ENCODE results near the gene PTPRD. TPM values are rescaled to one million over a fixed set of nuclear protein-coding genes. Genes with fewer than 3 reads are reported as not detected.

PTPRD gene
- total RNA-seq, 2 experiments from 2014 or later: not detected

DNA sequence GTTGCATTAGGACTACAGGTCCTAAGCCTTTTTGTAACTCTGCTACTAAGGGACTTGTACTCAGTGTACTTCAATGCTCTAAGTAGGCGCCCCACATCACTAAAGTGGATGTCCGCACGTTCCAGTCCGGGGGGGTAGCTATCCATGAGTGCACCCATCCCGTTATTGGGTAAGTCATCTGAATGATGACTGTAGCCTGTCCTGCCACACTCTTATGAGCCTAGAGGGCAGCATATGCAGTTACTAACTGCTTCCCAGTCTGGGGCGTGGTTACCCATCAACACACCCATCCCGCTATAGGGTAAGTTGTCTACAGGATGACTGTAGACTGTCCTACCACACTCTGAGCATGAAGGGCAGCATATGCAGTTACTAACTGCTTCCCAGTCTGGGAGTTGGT is 1053.9 kb downstream of the PTPRD start:
- Mint-ChIP-seq H3K9me3 (ENCODE audit: insufficient read depth) (no peaks in the 10 kb centered on the region), H3K4me1 (ENCODE audit: low read depth) (no peaks in the 10 kb centered on the region), H3K36me3 (ENCODE audit: low read depth) (no peaks in the 10 kb centered on the region), H3K4me3 (no peak overlapping the region), H3K27me3 (ENCODE audit: low read depth) (no peaks in the 10 kb centered on the region), H3K27ac (no peak overlapping the region)
- ChIA-PET CTCF (no interaction called here), POLR2A (no interaction called here)
- no peak for ATAC-seq
- no peak for DNase-seq

- Mint-ChIP-seq H3K36me3 (ENCODE audit: low read depth) (no peaks in the 10 kb centered on the region), H3K27me3 (ENCODE audit: low read depth) (no peaks in the 10 kb centered on the region), H3K9me3 (ENCODE audit: insufficient read depth) (no peaks in the 10 kb centered on the region), H3K4me1 (ENCODE audit: low read depth) (no peaks in the 10 kb centered on the region), H3K27ac (no peak overlapping the region), H3K4me3 (no peak overlapping the region)
- ATAC-seq (no peak), DNase-seq (no peak)
- ChIA-PET CTCF (no interaction called here), POLR2A (no interaction called here)
Measured at GRCh38 chr9:9557804-9558334, 1054.9 kb downstream of the PTPRD start.

DNA sequence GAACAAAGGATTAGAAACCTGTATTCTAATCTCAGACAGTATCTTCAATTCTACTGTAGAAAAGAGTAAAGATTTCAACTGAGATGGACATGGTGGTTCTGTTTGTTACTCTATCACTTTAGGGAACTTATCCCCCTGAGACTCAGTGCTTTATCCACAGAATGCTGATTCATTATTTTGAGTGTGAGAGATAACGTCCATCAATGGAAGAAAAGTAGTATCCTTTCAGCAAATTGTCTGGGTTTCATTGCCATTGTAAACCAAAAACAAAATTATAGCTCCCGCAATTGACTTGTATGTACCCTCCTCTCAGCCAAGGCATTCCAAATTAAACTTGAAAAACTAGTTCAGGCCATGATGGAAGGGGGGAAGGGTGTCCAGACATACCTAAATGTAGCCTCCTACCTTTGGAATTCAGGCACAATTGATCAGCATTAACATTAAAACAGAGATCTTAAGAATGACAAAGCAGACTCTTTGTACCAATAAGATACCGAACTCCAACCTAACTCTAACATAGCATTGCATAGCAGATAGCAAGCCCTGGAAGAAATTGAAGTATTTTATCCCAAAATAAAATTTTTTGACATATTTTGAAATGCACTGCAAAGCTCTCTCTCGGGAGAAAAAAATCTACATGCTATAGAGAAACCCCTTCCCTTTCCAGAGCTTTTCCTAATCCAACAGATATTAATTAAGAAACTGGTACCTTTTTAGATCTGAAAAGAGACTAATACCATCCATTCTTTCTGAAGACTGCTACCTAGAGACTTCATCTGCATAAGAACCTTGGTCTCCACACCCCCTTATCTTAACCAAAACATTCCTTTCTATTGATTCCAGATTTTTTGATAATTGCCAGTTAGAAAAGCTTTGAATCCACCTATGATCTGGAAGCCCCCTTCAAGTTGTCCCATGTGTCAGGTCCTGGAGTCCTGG is 1055.7 kb downstream of the PTPRD start:
- H3K4me1 Mint-ChIP-seq (ENCODE audit: low read depth): no peaks in the 10 kb centered on the region

DNA sequence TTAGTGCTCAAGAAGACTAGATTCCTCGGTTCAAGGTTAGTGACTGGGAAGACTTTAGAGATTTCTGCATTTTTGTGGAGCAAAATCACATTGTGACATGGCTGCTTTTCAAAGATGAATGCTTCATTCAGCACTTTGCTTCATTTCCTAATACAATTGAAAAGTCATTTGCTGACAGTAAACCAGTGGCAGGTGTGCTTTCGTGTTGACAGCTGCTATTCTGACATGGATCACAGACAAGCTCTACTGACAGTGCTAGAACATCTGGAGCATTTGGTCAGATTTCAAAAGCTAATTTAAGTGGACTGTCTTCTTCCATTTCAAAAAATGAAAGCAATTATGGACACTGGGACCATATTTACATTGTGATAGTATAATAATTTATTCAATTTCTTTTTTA is 1060.1 kb downstream of the PTPRD start:
- ChIA-PET POLR2A (no interaction called here), CTCF (no interaction called here)
- H3K9me3 Mint-ChIP-seq (ENCODE audit: insufficient read depth): no peaks in the 10 kb centered on the region
- no peak overlapping the region for H3K4me3 Mint-ChIP-seq
- H3K4me1 Mint-ChIP-seq (ENCODE audit: low read depth): no peaks in the 10 kb centered on the region
- no peaks in the 10 kb centered on the region for H3K27me3 Mint-ChIP-seq (ENCODE audit: low read depth)
- no peak overlapping the region for H3K27ac Mint-ChIP-seq
- DNase-seq: no peak
- H3K36me3 Mint-ChIP-seq (ENCODE audit: low read depth): no peaks in the 10 kb centered on the region
- ATAC-seq: no peak

More for the DNA sequence above, 1055.7 kb downstream of the PTPRD start:
- DNase-seq (no peak), ATAC-seq (no peak)
- ChIA-PET CTCF (no interaction called here), POLR2A (no interaction called here)
- H3K9me3 Mint-ChIP-seq (ENCODE audit: insufficient read depth): no peaks in the 10 kb centered on the region
- H3K27me3 Mint-ChIP-seq (ENCODE audit: low read depth): no peaks in the 10 kb centered on the region
- H3K4me3 Mint-ChIP-seq: no peak overlapping the region
- no peaks in the 10 kb centered on the region for H3K36me3 Mint-ChIP-seq (ENCODE audit: low read depth)
- no peak overlapping the region for H3K27ac Mint-ChIP-seq

GRCh38 chr9:9538766-9539165 is 1074.0 kb downstream of the PTPRD start:
- CTCF ChIA-PET: no interaction called here
- H3K27me3 Mint-ChIP-seq (ENCODE audit: low read depth): no peaks in the 10 kb centered on the region
- no peak overlapping the region for H3K4me3 Mint-ChIP-seq

GRCh38 chr9:9538356-9538755 is 1074.4 kb downstream of the PTPRD start:
- Mint-ChIP-seq H3K4me1 (ENCODE audit: low read depth) (no peaks in the 10 kb centered on the region), H3K4me3 (no peak overlapping the region), H3K27ac (no peak overlapping the region), H3K27me3 (ENCODE audit: low read depth) (no peaks in the 10 kb centered on the region), H3K9me3 (ENCODE audit: insufficient read depth) (peaks cover 9% of the 10 kb centered on the region), H3K36me3 (ENCODE audit: low read depth) (no peaks in the 10 kb centered on the region)
- ChIA-PET CTCF (no interaction called here), POLR2A (no interaction called here)
- ATAC-seq (no peak), DNase-seq (no peak)

More at GRCh38 chr9:9538766-9539165, 1074.0 kb downstream of the PTPRD start:
- no peak for ATAC-seq
- Mint-ChIP-seq H3K36me3 (ENCODE audit: low read depth) (no peaks in the 10 kb centered on the region), H3K4me1 (ENCODE audit: low read depth) (no peaks in the 10 kb centered on the region), H3K9me3 (ENCODE audit: insufficient read depth) (peaks cover 9% of the 10 kb centered on the region), H3K27ac (no peak overlapping the region)
- no peak for DNase-seq
- POLR2A ChIA-PET: no interaction called here

- H3K27ac Mint-ChIP-seq: no peak overlapping the region
- H3K4me3 Mint-ChIP-seq: no peak overlapping the region
- peaks cover 4% of the 10 kb centered on the region for H3K9me3 Mint-ChIP-seq (ENCODE audit: insufficient read depth)
- ChIA-PET CTCF (no interaction called here), POLR2A (no interaction called here)
- H3K27me3 Mint-ChIP-seq (ENCODE audit: low read depth): no peaks in the 10 kb centered on the region
- H3K4me1 Mint-ChIP-seq (ENCODE audit: low read depth): no peaks in the 10 kb centered on the region
- DNase-seq (no peak), ATAC-seq (no peak)
- H3K36me3 Mint-ChIP-seq (ENCODE audit: low read depth): no peaks in the 10 kb centered on the region
Measured at GRCh38 chr9:9536523-9536922, 1076.3 kb downstream of the PTPRD start.

DNA sequence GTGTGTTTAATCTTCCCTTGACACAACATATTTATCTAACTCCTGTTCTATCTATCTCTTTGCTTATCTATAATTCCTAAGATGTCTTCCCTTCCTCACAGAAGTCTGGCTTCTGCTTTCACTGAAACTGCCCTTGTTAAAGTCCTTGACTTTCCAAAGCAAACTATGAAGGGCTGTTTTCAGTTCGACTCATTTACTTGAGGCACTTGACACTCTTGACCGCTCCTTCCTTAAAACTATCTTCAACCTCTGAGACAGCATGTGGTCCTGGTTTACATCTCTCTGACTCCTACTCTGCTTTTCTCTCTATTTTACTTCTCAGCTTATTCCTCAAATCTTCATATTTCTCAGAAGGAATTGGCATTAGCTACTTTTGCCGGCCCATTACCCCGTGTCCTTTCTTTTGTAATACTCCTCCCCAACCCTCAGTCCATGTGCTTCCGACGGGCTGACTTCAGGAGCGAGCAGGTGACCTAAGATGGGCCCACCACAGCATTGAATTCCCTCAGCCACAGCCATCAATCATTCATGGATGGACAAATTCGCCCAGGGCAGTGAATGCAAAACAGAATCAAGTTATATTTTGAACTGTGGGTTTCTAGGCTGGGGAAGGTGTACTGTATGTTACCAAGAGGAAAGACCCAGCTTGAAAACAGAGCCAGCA is 1089.2 kb downstream of the PTPRD start:
- H3K36me3 Mint-ChIP-seq (ENCODE audit: low read depth): no peaks in the 10 kb centered on the region
- CTCF ChIA-PET: no interaction called here
- H3K9me3 Mint-ChIP-seq (ENCODE audit: insufficient read depth): no peaks in the 10 kb centered on the region

GRCh38 chr9:9522406-9522805 is 1090.4 kb downstream of the PTPRD start:
- CTCF ChIA-PET: no interaction called here

More for the DNA sequence above, 1089.2 kb downstream of the PTPRD start:
- ATAC-seq (no peak), DNase-seq (no peak)
- no peak overlapping the region for H3K4me3 Mint-ChIP-seq
- no peak overlapping the region for H3K27ac Mint-ChIP-seq
- no peaks in the 10 kb centered on the region for H3K4me1 Mint-ChIP-seq (ENCODE audit: low read depth)
- no peaks in the 10 kb centered on the region for H3K27me3 Mint-ChIP-seq (ENCODE audit: low read depth)
- POLR2A ChIA-PET: no interaction called here

GRCh38 chr9:9521033-9521779 is 1091.6 kb downstream of the PTPRD start:
- Mint-ChIP-seq H3K27me3 (ENCODE audit: low read depth) (no peaks in the 10 kb centered on the region), H3K9me3 (ENCODE audit: insufficient read depth) (no peaks in the 10 kb centered on the region), H3K27ac (no peak overlapping the region), H3K36me3 (ENCODE audit: low read depth) (no peaks in the 10 kb centered on the region), H3K4me1 (ENCODE audit: low read depth) (no peaks in the 10 kb centered on the region), H3K4me3 (no peak overlapping the region)
- DNase-seq: no peak
- POLR2A ChIA-PET: no interaction called here
- ATAC-seq: no peak
- CTCF ChIA-PET: no interaction called here

More at GRCh38 chr9:9522406-9522805, 1090.4 kb downstream of the PTPRD start:
- no peaks in the 10 kb centered on the region for H3K9me3 Mint-ChIP-seq (ENCODE audit: insufficient read depth)
- no peaks in the 10 kb centered on the region for H3K27me3 Mint-ChIP-seq (ENCODE audit: low read depth)
- no peak overlapping the region for H3K27ac Mint-ChIP-seq
- DNase-seq: no peak
- no peaks in the 10 kb centered on the region for H3K36me3 Mint-ChIP-seq (ENCODE audit: low read depth)
- POLR2A ChIA-PET: no interaction called here
- H3K4me3 Mint-ChIP-seq: no peak overlapping the region
- H3K4me1 Mint-ChIP-seq (ENCODE audit: low read depth): no peaks in the 10 kb centered on the region
- ATAC-seq: no peak

GRCh38 chr9:9504869-9505268 is 1107.9 kb downstream of the PTPRD start:
- Mint-ChIP-seq H3K27ac (no peak overlapping the region), H3K27me3 (ENCODE audit: low read depth) (no peaks in the 10 kb centered on the region), H3K9me3 (ENCODE audit: insufficient read depth) (peaks cover 8% of the 10 kb centered on the region), H3K4me1 (ENCODE audit: low read depth) (no peaks in the 10 kb centered on the region), H3K4me3 (no peak overlapping the region), H3K36me3 (ENCODE audit: low read depth) (no peaks in the 10 kb centered on the region)
- ATAC-seq (no peak), DNase-seq (no peak)
- CTCF ChIA-PET: no interaction called here
- POLR2A ChIA-PET: no interaction called here

GRCh38 chr9:9499546-9499945 is 1113.3 kb downstream of the PTPRD start:
- no peak overlapping the region for H3K27ac Mint-ChIP-seq
- no peak for ATAC-seq
- POLR2A ChIA-PET: no interaction called here

More at GRCh38 chr9:9499546-9499945, 1113.3 kb downstream of the PTPRD start:
- Mint-ChIP-seq H3K4me3 (no peak overlapping the region), H3K9me3 (ENCODE audit: insufficient read depth) (peaks cover 23% of the 10 kb centered on the region), H3K36me3 (ENCODE audit: low read depth) (no peaks in the 10 kb centered on the region), H3K4me1 (ENCODE audit: low read depth) (no peaks in the 10 kb centered on the region), H3K27me3 (ENCODE audit: low read depth) (no peaks in the 10 kb centered on the region)
- DNase-seq: no peak
- CTCF ChIA-PET: no interaction called here

All from activated CD8-positive, alpha-beta T cell treated with anti-CD3 and anti-CD28 coated beads, Interleukin-2, amount 10 ng/mL, durations not matched to agents 7 days and 5 days (primary cell).